ENCODE results near the gene IGFBPL1.
"Not testable (repeated sequence)": the region's sequence is repeated elsewhere in the genome, so short reads cannot be mapped to it uniquely, and the experiment has no call there.

The IGFBPL1 gene

DNA sequence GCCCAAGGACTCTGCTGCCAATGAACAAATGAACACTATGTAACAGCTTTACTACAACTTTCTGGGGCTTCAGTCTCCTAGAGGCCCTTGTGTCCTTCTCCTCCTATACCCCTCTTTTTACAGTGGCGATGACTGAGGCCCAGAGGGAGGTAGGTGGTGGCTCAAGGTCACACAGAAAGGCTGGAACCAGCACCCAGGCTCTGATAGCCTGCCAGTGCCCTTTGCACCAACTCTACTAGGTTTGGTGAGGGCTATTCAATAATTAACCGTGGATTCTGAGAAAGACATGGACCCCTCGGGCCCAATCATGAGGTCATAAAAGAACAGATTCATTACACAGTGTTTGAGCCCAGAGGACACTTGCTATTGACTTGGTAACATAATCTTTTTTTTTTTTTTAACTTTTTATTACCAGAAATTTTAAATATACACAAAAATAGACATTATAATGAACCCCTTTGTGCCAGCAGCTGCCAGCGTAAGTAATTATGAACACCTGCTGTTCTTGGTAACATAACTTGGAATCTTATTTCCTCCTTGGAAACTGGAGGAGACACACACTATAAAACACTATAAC lies 37.8 kb downstream of the IGFBPL1 start:
- FAIRE-seq, result no peak
- TF ChIP-seq POLR2A (IDR thresholded peaks at IDR 0.05; ENCODE audit: low read depth, low read length), result no peak
- DNase-seq (ENCODE audit: insufficient read length, low spot score), result no peak

GRCh38 chr9:38385896-38386295 lies 38.4 kb downstream of the IGFBPL1 start:
- DNase-seq (ENCODE audit: insufficient read length, low spot score), result no peak
- no peak for FAIRE-seq
- TF ChIP-seq POLR2A (IDR thresholded peaks at IDR 0.05; ENCODE audit: low read depth, low read length), result no peak

DNA sequence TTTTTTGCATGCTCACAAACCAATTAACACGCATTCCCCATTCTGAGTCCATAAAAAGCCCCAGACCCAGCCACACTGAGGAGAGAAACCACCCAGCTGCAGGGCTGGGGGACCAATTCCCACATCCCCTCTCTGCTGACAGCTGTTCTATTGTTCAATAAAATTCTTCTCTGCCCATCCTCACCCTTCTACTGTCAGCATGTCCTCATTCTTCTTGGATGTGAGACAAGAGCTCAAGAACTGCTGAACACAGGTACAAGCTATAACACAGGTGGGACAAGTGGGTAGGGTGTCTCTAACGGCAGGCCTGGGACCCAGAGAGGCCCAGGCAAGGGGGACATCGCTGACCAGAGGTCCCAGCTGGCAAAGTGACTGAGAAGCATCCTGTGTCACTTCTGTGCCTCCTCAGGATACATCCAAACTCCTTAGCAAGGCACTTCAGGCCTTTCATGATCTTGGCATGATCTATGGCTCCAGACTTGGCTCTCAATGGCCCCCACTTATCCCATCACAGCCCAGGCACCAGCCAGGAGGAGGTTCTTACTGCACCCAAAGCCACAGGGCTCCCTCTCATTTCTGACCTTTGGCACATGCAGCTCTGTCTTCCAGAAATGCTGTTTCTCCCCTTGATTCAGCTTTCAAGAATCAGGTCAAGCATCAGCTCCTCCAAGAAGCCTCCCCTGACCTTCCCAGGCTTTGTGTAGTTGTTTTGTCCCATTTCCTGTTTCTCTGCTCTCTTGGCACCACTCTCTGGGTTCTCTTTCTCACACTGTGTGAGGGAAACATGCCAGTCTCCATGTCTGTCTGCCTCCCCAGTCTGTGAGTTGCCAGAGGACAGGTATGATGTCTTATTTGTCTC lies 39.0 kb downstream of the IGFBPL1 start:
- TF ChIP-seq POLR2A (IDR thresholded peaks at IDR 0.05; ENCODE audit: low read depth, low read length), result no peak
- DNase-seq (ENCODE audit: insufficient read length, low spot score), result no peak
- FAIRE-seq, result no peak

- no peak for TF ChIP-seq POLR2A (IDR thresholded peaks at IDR 0.05; ENCODE audit: low read depth, low read length)
- FAIRE-seq (no peak), DNase-seq (ENCODE audit: insufficient read length, low spot score) (no peak)
Measured at GRCh38 chr9:38382141-38382540, 42.1 kb downstream of the IGFBPL1 start.

DNA sequence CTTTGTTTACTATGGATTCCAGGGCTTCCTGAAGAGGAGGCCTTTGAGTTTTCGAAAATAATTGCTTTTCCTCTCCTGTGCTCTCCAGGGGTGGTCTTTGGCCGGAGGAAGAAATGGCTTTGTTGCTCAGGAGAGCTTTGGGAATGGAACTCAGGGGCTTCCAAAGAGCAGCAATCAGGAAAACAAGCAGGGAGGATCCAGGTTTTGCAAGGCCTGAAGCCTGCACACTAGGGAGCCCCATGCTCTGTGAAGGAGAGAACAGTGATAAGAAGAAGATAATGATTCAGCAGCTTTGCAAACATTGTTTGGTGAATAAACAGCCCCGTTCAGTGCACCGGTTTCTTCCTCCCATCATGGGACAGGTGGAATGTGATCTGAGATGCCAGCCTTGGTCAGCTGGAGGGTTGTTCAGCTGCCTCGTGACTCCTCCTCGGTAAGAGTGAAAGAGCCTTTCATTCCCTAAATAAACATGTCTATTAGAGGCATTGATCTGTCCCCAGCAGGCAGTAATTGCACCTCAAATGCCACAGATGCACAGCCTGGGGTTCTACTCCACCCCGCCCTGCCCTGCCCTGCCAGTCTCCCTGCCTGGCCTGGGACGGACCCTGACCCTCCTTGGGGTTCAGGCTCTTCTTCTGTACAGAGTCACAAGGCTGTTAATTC lies 43.3 kb downstream of the IGFBPL1 start:
- no peak for TF ChIP-seq POLR2A (IDR thresholded peaks at IDR 0.05; ENCODE audit: low read depth, low read length)
- DNase-seq (ENCODE audit: insufficient read length, low spot score) (no peak), FAIRE-seq (no peak)

DNA sequence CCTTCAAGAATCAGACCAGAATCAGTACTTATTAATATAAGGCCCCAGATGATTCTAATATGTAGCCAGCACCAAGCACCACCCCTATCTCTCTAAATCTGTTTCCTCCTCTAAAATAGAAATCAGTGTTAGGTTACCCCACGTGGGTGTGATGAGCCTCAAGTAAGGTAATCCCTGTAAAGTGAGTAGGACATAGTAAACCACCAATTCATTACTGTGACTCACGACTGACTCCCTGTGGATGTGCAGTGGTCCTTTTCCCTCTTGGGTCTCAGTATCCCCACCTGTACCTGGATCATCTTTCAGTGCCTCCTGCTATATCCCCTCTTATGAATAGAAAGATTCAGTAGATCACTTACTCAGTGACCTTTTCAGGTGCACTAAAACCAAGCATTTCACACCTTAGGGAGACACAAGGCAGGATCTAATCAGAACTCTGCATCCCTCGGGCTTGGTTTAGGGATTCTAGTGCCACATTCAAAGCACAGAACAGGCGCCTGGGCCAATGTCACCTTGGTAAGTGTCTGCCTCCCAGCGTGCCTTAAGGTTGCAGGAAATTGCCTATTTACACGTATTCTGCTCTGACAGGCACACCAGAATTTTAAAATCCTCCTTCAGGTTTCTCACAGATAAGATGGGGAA lies 43.9 kb downstream of the IGFBPL1 start:
- no peak for DNase-seq (ENCODE audit: insufficient read length, low spot score)
- FAIRE-seq, result no peak
- no peak for TF ChIP-seq POLR2A (IDR thresholded peaks at IDR 0.05; ENCODE audit: low read depth, low read length)

- not testable (repeated sequence) for FAIRE-seq; DNase-seq (ENCODE audit: insufficient read length, low spot score)
Measured at GRCh38 chr9:38377336-38378083, 46.7 kb downstream of the IGFBPL1 start.

GRCh38 chr9:38376021-38376670 lies 48.1 kb downstream of the IGFBPL1 start:
- no peak for TF ChIP-seq POLR2A (IDR thresholded peaks at IDR 0.05; ENCODE audit: low read depth, low read length)
- no peak for DNase-seq (ENCODE audit: insufficient read length, low spot score)
- no peak for FAIRE-seq

DNA sequence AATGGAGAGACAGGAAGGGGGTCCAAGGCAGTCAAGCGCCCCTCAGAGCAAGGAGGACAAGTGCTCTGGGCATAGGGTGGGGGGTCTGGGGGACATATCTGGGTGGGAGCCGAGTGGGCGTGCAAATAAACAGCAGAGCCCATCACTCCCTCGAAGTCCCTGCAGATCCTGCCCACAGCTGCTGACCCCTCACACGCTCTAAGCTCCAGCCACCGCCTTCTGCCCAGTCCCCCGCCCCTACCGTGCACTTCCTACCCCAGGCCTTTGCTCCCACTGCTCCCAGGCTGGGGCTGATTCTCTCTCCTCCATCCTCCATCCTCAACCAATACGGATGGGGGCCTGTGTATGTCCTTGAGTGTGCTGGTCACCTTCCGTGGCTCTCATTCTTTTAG lies 48.7 kb downstream of the IGFBPL1 start:
- TF ChIP-seq POLR2A (IDR thresholded peaks at IDR 0.05; ENCODE audit: low read depth, low read length), result no peak

DNA sequence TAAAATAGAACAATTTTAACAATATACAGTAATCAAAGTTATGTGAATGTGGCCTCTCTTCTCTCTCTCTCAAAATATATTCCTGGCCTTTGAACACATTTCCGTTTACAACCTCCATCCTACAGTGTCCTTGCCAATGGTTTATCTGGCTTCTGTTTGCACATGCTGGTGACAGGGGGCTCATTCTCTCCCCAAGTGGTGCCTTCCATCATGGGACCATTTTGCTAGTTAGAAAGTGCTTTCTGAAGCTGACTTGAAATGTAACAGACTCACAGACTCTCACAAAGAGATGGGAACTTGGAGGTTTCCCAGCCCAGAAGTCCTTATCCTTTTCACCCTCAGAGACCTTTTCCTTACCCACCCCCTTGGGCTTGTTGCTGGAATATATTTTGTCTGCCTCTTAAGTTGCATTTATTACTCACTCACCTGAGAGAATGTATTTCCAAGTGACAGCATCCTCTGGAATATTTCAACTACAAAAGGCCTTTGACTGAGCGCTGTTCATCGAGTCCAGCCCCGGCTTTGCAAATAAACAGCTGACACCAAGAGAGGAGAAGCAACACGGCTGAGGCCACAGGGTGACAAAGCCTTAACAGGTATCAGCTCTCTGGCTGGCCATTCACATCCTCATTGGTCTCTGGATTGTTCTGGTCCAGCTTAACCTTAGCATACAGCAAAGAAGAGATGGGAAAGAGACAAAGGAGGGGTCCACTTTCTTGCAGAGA lies 49.2 kb downstream of the IGFBPL1 start:
- no peak for FAIRE-seq
- no peak for DNase-seq (ENCODE audit: insufficient read length, low spot score)
- TF ChIP-seq POLR2A (IDR thresholded peaks at IDR 0.05; ENCODE audit: low read depth, low read length), result no peak

More for the DNA sequence above, 48.7 kb downstream of the IGFBPL1 start:
- FAIRE-seq (no peak), DNase-seq (ENCODE audit: insufficient read length, low spot score) (no peak)

GRCh38 chr9:38373679-38374078 lies 50.6 kb downstream of the IGFBPL1 start:
- DNase-seq (ENCODE audit: insufficient read length, low spot score) (no peak), FAIRE-seq (no peak)
- TF ChIP-seq POLR2A (IDR thresholded peaks at IDR 0.05; ENCODE audit: low read depth, low read length), result no peak

- no peak for TF ChIP-seq POLR2A (IDR thresholded peaks at IDR 0.05; ENCODE audit: low read depth, low read length)
- DNase-seq (ENCODE audit: insufficient read length, low spot score) (no peak), FAIRE-seq (no peak)
Measured at GRCh38 chr9:38372762-38373619, 51.3 kb downstream of the IGFBPL1 start.
